Retina (tissue), 1 donor: ENCODE measurements around the gene DCUN1D4.
"Not testable (repeated sequence)": the region's sequence is repeated elsewhere in the genome, so short reads cannot be mapped to it uniquely, and the experiment has no call there.

Experiments
- DNase-seq: peaks from one replicate; pipeline ENCODE4 v3.0.0-alpha.2; 2016

DCUN1D4 gene

DNA sequence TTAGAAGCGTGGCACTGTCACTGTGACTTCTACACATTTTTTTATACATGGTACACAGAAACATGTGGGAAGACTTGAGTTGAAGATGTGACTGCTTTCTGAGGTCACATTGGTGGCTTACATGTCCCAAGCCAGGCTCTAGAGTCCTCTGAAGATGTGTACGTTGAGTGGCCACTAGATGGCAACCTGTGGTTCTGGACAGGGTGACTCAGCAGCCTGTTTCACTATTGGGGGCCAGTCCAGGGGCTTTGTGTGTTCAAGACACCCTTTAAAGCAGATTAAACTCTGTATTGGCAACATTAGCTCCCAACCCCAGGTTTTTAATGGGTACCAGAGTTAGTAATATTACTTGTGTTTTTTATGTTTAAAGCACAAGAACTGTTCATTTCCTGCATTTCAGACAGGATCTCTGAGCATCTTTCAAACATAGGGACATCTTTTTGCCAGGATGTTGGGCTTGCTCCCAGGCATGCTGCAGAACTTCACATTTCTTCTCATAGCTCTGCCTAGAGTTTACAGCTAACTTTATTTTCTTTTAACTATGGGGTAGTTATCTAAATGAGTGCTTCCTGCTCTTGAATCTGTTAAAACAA is 53.0 kb downstream of the DCUN1D4 start:
- DNase-seq, result peak; percentile 61

DNA sequence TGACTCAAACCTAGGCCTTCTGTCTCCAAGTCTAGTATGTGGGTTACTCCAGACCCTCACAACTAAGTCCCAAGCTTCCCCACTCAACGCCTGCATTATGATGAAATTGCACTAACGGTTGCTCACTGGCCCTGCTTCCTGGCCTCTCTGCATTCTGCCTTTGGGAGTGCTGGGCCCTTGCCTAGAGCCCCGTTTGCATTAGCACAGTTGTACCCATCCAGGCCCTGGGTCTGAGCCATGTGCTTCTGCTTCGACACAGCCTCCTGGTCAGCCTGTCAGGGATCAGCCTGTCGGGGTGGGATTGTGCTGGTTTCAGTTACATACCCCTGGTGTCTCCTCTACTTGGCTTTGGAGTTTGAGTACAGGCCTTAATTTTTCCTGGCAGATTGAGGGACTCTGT is 58.4 kb downstream of the DCUN1D4 start:
- DNase-seq, result no peak

DNA sequence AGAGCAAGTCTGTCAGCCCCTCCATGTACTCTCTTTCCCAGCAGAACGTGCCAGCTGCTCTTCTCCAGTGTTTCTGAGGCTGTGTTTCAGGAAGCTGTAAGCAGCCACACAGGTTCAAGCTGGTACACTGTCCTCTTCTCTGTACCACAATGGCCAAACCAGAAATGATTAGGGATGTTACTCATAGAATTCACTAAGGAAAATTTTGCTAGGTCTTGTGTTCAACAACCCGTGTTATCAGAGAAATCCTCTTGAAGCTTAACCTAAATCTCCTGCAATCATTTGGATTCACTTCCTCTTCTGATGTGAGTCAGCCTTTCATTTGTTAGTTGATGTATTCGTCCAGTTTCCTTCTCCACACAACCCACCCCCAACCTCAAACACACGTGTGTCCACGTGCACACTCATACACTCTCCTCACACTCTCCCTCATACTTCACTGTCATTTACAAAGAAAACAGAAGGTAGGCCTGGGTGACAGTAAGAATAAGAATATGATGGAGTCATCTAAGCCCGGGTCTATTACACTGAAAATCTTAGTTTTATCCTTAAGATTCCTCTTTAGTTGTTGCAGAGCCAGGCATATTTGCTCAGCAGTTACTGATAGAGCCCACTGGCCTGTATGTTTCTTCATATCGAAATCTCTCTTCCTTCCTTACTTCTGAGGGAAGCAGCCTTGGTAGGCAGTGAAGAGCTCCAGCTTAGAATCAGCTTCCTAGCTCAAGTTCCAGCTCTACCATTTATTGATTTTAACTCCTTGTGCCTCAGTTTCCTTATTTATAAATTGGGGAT is 63.4 kb downstream of the DCUN1D4 start:
- no peak for DNase-seq

DNA sequence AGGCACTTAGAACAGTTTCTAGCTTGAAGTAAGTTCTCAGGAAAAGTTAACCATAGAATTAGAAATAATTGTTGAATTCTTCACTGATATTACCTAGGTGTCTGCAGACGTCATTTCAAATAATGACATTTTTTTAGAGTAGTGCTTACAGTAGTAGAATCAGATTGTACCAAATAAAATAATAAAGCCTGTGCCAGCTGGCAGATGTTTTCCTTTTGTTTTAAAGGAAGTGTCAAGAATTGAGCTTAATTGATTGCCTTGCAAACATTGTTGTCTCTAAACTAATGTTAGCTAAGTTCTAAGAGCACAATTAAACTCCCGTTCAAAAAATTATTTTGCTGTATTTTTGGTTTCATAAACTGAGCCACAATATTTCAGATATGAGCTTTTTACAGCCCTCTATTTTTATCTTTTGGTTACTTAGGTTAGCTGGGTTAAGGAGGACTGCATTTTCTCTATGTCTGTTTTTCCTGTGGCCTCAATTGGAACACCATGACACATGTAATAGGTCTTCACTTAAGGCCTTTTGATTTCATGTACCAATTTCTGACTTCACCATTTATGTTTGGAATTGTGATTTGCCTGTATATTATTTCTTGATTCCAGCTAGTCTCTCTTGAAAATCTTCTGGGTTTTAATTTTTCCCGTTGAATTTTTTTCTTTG is 64.2 kb downstream of the DCUN1D4 start:
- DNase-seq, result no peak

DNA sequence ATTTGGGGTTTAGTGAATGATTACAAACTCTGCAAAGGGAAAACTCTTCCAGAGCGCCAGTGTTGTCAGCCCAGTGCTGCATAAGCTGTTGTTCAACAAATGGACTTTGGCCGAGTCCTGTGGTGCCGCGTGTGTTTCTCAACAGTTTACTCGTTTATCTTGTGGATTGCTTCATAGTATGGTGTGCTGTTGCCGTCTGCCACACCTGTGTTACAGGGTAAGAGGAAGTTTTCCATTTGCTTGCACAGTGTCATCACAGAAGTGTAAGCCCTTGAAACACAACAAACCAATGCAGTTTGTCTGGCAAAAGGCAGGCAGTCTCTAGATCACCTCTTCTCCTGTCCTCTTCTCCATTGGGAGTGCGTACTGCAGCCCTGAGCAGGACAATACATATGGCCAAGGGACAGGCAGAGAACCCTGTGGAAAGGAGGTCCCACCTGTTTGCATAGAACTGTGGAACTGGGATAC is 66.3 kb downstream of the DCUN1D4 start:
- DNase-seq, result no peak

DNA sequence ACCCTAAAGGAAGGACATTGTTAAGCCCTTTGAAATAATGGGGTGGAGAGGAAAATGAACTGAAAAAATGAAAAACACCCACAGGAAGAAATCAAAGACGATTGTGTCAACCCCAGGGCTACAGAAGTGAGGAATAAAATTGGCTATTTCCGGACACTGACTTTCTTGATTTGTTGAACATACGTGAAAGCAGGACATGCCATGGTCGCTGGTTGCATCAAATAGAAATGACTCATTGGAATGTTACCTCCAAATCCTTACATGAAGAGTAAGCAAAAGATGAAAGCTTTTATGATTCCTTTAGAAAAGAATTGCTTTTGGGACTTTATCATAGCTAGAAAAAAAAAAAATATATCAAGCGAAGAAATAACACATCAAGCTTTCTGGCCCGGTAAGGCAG is 75.3 kb downstream of the DCUN1D4 start:
- DNase-seq, result no peak

DNA sequence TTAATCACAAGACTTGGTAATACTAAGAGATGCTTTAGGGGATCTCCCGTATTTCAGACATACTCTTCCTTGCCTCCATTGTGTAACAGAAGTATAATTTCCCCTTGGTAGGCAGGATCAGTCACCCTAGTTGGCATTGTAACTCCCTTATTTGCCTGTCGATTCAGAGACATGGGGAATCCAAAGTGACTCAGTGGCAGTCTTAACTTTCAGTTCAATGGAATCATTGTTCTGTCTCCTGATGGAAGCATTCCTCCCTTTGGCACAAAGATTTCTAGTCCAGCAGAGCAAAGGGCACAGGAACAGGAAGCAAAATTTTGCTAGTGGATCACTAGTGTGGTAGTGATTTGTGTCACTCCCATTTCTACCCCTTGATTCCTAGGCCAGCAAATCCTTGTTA is 80.4 kb downstream of the DCUN1D4 start:
- DNase-seq, result no peak

DNA sequence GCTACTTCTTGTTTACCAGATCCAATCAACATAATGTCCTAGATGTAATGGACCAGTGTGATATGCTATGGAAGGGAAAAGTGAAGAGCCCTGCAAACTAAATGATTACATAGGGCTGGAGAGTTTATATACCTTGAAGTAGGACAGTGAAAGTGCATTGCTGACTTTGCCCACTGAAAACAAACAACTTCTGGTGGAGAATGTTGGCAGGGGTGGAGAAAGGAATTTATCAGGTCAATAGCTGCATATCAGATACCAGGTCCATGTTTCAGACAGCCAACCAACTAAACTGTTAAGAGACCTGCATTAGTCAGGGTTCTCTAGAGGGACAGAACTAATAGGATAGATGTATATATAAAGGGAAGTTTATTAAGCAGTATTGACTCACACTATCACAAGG is 82.4 kb downstream of the DCUN1D4 start:
- no peak for DNase-seq

DNA sequence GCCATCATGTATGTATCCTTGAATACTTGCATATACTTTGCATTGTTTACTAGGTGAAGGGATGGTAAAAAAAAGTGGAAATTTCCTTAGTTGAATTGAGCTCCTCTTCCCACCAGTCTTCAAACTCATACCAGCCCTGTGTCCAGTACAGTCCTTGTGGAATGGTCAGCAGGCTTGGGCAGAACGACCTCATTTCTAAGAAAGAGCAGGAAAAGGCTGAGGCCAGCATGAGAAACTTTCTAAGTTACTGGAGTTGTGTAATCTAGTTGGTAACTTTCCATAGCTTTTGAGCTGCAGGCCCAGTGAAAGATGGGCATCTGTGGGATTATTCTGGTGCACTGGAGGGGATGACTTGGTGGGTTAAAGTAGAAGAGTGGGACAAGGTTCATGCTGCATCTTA is 87.6 kb downstream of the DCUN1D4 start:
- no peak for DNase-seq

DNA sequence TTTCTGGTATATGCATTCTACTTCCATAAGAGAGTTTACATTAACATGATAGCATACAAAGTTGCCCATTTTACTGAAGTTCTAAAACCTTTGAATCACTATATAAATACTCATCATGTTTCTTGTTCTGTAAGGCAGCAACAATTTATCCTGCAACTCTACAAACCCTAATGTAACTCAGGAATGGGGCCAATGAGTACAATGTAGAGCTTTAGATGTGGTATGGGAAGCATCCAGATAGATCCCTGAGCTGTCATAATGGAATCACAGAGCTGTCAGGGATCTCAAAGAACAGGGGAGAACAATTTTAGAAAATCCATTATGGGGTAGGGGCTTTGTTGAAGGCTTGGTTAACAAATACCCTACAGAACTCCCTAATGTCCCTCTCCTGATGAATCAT is 88.5 kb downstream of the DCUN1D4 start:
- DNase-seq, result no peak

DNA sequence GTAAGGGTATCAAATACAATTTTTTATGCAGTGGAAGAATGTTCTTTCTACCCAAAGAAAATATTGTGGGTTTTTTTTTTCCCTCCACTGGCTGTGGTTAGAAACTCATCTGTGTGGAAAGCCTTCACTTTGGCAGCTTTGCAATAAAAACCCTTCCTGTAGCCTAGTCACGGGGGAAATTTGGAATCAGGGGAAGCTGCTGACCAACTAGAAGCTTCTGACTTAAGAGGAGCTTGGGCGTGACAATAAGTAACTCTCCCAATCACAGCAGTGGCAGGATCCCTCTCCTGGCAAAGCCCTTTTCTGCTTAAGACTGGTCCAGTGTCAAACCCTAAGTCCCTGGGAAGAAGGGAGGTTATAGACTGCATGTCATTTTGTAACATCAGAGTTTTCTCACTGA is 89.3 kb downstream of the DCUN1D4 start:
- DNase-seq, result no peak

DNA sequence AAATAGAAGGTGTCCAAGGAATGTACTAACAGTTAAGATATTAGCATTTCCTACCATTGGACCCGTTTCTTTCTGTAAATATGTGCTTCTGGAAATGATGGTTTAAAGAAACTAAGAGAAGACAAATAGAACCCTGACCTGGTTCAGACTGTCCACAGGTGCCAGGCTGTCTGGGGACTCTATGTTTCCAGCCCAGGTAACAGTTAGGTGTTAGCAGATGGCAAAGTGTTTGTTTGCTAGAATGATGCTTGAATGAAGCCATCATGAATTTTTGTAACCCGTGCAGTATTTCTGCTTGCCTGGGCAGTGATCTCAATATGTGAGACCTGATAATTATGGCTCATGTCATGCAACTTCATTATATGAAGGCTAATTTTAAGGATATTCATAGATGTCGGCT is 89.7 kb downstream of the DCUN1D4 start:
- DNase-seq, result no peak

DNA sequence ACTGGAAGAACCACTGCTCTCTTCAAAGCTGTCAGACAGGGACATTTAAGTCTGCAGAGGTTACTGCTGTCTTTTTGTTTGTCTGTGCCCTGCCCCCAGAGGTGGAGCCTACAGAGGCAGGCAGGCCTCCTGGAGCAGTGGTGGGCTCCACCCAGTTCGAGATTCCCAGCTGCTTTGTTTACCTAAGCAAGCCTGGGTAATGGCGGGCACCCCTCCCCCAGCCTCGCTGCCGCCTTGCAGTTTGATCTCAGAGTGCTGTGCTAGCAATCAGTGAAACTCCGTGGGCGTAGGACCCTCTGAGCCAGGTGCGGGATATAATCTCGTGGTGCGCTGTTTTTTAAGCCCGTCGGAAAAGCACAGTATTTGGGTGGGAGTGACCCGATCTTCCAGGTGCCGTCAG is 97.5 kb downstream of the DCUN1D4 start:
- not testable (repeated sequence) for DNase-seq

DNA sequence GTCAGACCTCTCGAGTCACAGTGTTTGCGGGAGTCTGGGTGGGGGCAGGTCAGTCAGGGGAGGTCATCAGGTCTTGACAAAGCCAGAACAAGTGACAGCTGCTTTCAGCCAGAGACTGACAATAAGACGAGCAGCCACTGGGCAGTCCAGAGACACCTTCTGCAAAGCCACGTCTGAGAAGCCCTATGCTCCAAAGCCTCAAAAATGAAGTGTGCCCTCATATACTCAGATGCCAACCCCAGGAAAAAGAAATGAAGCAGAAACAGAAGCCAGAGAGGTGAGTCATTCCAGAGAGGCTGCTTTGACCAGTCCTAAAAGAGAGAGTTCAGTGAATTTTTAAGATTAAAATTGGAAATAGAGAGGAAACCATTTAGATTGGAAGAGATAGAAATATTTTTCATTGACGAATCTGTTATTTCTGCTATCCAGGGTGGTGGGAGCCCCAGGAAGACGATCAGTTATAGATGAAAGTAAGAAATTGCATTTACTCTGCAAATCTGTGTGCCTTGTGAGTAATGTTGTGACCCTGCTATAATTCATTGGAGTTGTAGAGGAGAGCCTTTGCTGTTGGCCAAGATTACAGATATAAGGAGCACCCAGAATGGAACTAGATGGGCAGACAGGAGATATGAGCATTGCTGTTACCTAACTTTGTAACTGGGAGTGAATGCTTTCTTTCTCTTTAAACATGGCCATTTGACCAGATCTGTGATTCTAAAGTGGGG is 99.3 kb downstream of the DCUN1D4 start:
- no peak for DNase-seq

DNA sequence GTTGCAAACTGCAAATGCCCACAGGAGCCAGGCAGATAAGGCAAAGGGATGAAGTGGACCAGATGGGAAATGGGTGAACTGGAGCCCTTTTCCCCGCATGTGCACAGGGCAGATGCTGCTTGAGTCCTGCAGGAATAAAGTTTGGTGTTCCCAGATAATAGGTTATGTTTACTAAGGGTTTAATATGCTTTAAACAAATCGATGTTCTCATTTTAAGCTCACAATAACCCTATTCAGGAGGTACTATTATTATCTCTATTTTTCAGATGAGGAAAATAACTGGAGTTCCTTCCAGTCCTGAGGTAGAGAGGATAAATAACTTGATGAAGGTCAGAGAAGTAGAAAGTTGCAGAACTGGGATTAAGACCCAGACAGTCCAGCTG is 99.9 kb downstream of the DCUN1D4 start:
- no peak for DNase-seq

DNA sequence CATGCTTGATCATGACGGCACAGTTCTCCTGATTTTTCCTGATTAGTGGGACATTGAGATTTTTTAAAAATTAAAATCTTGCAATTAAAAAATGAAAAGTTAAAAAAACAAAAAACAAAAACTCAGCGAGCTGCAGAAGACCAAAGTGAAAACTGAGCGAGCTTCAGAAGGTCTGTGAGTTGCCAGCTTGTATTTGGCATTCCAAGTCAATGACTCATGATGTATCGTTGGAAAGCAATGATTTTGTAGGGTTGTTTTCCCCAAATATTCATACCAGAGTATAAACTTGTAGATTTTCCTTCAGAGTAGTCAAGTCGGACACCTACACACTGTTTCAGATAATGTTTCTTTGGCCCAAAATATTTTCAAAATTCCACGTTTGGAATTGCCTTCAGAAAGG is 100.3 kb downstream of the DCUN1D4 start:
- DNase-seq, result no peak

DNA sequence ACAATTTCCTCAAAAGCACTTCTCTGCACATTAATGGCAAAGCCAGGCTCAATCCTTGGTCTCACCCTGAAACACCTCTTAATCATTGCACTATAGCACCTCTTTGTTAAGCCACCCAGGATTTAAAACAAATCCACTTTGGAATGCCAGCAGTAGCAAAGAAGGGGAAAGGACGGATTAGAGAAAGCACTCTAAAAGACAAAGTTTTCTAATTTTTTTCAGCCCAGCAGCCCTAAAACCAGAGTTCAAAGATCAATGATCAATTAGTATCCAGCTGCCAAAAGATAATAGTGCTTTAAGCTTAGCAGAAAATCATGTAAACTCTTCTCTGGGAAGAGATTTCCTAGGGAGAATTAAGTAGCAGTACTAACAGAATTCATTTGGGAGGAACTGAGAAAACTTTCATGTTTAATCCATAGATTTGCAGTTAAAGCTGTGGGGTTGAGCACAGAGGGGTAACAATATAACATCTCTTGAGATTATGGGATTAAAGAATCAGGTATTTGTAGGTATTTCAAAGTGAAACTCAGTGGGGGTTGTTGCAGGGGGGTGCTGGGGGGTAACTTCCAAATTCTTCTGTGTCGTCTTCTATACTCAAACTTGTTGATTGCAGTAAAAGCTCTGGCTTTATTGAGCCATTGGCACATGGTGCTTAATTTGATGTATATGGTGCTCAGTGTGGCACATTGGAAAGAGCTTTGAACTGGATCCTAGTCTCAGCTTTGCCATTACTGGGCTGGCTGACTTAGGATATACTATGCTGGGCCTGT is 115.4 kb downstream of the DCUN1D4 start:
- no peak for DNase-seq

DNA sequence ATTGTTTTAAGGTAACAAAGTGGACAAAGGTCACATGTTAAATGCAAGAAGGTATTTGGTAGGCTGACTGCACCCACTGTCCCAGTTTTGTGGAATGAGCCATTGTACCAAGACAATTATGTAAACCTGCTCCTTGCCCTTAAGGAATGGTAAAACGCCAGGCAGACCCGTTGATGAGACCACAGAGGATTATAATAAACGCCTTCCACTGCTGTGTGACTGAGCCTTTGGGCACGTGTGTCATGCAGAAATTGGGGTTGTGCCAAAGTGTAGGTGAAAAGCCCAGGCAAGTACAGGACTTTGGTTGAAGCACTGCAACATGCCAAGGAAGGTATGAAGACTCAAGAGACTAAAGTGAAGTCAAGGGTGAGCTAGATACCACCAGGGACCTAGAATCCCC is 117.5 kb downstream of the DCUN1D4 start:
- DNase-seq, result no peak

DNA sequence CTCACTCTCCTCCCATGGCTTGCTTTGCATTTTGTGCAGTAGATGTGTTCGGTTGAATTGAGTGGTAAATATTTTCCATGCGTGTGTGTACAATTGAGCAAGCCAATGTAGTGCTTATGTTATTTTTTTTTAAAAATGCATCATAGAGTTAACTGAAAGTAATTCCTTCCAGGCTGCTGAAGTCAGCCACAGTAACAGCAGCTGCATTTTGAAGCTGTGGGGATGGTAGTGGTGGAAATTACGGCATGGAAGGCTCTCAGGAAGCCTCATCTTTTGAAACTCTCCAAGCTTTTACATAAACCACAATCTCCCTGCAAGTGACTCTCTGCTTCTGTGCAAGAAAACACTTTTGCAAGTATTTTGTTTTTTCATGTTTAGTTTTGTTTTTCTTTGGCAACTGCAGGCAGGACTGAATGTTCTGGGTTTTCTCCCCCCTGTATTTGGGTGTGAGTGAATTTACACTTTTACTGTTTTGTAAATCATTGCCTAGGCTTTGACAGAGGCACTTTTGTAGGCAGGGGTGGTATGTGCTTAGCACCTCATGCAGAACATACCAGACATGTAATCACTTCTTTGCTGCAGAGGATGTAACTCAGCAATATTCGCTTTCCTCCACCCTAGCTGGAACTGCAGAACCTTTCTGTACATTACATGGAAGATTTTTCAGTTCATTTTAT is 121.0 kb downstream of the DCUN1D4 start:
- no peak for DNase-seq

DNA sequence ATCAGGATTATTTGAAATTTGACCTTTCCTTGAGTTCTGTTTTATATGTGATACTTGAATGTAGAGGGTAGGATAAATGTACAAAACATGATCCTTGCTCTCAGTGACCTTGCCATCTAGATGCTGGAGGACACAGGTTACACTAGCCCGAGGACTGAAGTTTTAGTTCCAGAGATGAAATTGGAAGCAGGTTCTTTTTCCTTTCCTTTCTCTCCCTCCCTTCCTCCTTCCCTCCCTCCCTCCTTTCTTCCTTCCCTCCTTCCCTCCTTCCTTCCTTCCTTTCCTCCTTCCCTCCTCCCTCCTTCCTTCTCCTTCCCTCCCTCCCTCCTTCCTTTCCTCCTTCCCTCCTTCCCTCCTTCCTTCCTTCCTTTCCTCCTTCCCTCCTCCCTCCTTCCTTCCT is 122.9 kb downstream of the DCUN1D4 start:
- no peak for DNase-seq
